ENCODE results near the gene GSC2.

Gene GSC2

GRCh38 chr22:19114984-19115552 is 35.0 kb downstream of the GSC2 start:
- DNase-seq: no peak

- DNase-seq: no peak
These were observed 36.7 kb downstream of the GSC2 start for GRCh38 chr22:19113429-19113828.

- DNase-seq: no peak
These were observed 38.5 kb downstream of the GSC2 start for GRCh38 chr22:19111584-19111983.

GRCh38 chr22:19111140-19111539 is 39.0 kb downstream of the GSC2 start:
- DNase-seq: no peak

- DNase-seq: no peak
These were observed 39.4 kb downstream of the GSC2 start for GRCh38 chr22:19110646-19111045.

GRCh38 chr22:19110064-19110458 is 40.0 kb downstream of the GSC2 start:
- DNase-seq: no peak

- peak; percentile 76 for DNase-seq
These were observed 40.7 kb downstream of the GSC2 start for GRCh38 chr22:19109198-19110063.

GRCh38 chr22:19108807-19109197 is 41.3 kb downstream of the GSC2 start:
- no peak for DNase-seq

GRCh38 chr22:19107730-19108074 is 42.4 kb downstream of the GSC2 start:
- DNase-seq: no peak

- no peak for DNase-seq
These were observed 43.0 kb downstream of the GSC2 start for GRCh38 chr22:19106886-19107729.

- peak; percentile 63 for DNase-seq
These were observed 44.0 kb downstream of the GSC2 start for GRCh38 chr22:19105867-19106802.

GRCh38 chr22:19105456-19105855 is 44.6 kb downstream of the GSC2 start:
- DNase-seq: no peak

- DNase-seq: no peak
These were observed 45.9 kb downstream of the GSC2 start for GRCh38 chr22:19103880-19104821.

- DNase-seq: no peak
These were observed 51.9 kb downstream of the GSC2 start for GRCh38 chr22:19098157-19098556.

- DNase-seq: no peak
These were observed 52.6 kb downstream of the GSC2 start for GRCh38 chr22:19097518-19097917.

Measured in CD4-positive, alpha-beta T cell treated with Interleukin-10 for 1 hour (primary cell).